GM19193 (cell line): ENCODE results near the gene SKIC2.
A peak's percentile ranks its signal among the peaks of the same experiment; 100 is the strongest.

ENCODE experiments used
- POLR2A ChIP-seq: IDR thresholded peaks from 4 replicates; pipeline ENCODE4 v1.6.1; 2011; ENCODE audit not compliant: insufficient read depth, insufficient read length; ENCODE audit errors: extremely low read depth

The SKIC2 gene

DNA sequence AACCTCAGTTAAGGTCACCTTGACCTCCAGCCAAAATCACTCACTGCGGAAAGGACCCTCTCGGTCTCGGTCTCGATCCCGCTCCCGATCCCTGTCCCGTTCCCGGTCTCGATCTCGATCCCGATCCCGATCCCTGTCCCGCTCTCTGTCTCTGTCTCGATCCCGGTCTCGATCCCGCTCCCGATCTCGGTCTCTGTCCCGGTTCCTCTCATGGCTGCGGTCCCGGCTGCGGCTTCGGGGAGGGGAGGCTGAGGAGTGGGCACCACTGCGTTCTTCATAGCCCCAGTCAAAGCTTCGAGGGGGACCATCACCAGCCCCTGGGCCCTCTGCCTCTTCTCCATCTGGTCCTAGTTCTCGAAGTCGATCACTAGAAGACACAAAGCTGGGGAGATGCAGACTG, 4.5 kb upstream of the SKIC2 start:
- no peak for TF ChIP-seq POLR2A

DNA sequence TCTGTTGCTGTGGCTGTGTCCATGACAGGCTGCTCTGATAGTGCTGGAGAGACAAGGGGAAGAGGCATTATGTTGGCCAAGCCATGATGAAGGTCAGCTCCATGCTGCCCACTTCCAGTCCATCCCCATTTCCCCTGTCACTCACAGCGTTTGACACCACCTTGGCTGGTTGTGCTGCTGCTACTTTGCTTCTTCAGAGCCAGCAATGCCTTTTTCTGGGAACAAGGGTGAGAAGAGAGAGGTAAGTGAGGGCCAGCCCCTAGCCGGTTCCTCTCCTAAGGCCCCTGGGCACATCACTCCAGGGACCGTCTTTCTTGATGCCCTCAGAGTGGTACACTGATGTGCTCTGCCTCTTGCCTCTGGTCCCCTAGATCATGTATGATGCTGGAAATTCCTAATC, 2.2 kb upstream of the SKIC2 start:
- no peak for TF ChIP-seq POLR2A

DNA sequence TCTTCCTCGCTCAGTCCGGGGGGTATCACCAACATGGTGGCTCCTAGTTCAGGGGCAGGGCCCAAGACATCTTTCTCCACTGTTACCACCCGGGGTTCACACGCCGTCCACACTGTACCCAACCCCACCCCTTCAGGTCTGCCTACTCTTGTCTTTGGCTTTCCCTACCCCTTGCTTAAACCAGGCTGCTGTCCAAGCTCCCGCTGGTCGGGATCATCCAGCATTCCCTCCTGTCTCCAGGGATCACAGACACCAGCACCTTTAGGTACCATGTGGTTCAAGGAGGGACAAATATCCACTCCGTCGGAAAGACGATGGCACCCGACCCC, 599 bp upstream of the SKIC2 start:
- TF ChIP-seq POLR2A = no peak

DNA sequence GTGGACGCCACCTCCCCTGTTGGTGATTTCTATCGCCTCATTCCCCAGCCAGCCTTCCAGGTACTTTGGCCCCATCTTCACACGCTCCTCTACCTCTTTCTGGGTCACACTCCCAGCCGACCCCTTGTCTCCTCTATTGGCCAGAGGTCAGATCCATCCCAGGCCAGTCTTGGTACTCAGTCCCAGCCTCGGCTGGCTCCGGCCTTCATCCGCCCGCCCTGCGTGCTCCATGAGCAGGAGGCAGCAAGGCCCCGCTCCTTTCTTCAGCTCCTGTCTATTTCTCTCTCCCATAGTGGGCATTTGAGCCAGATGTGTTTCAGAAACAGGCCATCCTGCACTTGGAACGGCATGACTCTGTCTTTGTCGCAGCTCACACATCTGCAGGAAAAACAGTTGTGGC, 2.6 kb downstream of the SKIC2 start:
- no peak for TF ChIP-seq POLR2A

DNA sequence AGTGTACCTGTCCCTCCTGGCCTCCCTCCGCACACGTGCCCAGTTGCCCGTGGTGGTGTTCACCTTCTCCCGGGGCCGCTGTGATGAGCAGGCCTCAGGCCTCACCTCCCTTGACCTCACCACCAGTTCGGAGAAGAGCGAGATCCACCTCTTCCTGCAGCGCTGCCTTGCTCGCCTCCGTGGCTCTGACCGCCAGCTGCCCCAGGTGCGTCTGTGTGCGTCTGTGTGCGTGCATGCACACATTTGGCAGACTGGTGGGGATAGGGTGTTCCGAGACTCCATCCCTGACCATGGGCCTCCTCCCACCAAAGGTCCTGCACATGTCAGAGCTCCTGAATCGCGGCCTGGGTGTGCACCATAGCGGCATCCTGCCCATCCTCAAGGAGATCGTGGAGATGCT, 4.9 kb downstream of the SKIC2 start:
- no peak for TF ChIP-seq POLR2A

DNA sequence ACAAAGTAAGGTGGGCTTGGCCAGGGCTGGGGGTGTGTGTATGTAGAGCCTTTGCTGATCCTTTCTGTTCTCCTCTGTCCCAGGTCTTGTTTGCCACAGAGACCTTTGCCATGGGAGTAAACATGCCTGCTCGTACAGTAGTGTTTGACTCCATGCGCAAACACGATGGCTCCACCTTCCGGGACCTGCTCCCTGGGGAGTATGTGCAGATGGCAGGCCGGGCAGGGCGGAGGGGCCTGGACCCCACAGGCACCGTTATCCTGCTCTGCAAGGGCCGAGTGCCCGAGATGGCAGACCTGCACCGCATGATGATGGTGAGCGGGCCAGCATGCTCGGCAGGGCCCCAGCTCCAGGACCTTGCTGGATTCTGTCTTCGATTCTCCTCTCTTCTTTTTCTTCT, 6.7 kb downstream of the SKIC2 start:
- TF ChIP-seq POLR2A = no peak

DNA sequence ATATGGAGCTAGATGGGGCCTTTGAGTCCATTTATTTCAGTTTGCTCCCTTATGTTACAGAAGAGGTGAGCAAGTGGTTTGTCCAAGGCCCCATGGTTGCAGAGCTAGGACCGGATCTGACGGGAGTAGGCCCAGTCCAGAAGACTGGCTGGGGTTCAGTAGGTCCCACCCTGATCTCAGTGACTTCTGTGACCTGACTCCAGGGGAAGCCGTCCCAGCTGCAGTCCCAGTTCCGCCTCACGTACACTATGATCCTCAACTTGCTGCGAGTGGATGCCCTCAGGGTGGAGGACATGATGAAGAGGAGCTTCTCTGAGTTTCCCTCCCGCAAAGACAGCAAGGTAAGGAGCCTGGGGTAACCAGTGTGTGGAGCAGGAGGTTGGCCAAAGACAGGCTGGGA, 7.5 kb downstream of the SKIC2 start:
- TF ChIP-seq POLR2A = no peak

DNA sequence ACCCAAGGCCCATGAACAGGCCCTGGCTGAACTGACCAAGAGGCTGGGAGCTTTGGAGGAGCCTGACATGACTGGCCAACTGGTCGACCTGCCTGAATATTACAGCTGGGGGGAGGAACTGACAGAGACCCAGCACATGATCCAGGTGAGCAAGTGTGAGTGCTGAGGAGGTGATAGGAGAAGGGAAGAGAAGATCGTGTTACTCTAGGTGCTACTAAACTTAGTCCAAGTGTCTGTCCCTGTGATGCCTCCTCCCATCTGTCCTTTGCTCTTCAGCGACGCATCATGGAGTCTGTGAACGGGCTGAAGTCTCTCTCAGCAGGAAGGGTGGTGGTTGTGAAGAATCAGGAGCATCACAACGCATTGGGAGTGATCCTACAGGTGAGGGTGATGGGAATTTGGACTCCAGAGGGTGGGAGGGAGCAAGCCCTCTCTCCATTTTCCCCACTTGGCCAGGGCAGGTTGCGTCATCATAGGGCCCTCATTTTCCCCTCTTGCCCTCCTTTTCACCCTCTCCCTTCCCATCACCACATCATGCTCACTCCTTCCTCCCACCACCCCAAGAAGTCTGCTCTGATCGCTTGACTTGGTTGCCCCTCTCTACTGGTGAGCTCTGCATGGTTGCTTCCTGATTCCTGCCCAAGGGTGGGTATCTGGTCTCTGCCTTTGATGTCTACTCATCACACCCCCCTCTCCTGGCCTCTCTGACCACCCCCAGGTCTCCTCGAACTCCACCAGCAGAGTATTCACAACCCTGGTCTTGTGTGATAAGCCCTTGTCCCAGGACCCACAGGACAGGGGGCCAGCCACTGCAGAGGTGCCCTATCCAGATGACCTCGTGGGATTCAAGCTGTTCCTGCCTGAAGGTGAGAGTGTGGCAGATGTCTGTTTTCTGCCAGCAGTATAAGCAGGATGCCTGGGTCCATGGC, 8.3 kb downstream of the SKIC2 start:
- TF ChIP-seq POLR2A = no peak

DNA sequence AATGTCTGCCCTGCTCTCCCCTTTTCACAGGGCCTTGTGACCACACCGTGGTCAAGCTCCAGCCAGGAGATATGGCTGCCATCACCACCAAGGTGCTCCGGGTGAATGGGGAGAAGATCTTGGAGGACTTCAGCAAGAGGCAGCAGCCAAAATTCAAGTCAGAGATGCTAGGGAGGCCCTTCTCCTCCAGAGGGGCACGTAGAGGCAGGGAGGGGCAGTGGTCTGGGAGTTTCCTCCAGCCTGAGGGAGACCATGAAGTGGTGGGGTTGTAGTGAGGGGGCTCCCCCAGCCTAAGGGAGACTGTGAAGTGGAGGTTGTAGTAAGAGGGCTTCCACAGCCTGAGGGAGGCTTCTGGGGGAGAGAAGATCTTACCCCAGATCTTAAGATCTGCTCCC, 8.9 kb downstream of the SKIC2 start:
- TF ChIP-seq POLR2A = no peak

DNA sequence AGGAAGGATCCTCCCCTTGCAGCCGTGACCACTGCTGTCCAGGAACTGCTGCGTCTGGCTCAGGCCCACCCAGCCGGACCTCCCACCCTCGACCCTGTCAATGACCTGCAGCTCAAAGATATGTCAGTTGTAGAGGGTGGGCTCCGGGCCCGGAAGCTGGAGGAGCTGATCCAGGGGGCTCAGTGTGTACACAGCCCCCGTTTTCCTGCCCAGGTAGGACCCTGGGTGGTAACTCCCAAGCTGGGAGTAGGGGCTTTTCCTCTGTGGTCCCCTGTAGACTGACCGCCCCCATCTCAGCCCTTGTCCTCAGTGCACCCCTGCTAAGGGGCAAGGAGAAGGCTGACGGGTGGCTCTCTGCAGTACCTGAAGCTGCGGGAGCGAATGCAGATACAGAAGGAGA, 9.4 kb downstream of the SKIC2 start:
- TF ChIP-seq POLR2A = no peak

DNA sequence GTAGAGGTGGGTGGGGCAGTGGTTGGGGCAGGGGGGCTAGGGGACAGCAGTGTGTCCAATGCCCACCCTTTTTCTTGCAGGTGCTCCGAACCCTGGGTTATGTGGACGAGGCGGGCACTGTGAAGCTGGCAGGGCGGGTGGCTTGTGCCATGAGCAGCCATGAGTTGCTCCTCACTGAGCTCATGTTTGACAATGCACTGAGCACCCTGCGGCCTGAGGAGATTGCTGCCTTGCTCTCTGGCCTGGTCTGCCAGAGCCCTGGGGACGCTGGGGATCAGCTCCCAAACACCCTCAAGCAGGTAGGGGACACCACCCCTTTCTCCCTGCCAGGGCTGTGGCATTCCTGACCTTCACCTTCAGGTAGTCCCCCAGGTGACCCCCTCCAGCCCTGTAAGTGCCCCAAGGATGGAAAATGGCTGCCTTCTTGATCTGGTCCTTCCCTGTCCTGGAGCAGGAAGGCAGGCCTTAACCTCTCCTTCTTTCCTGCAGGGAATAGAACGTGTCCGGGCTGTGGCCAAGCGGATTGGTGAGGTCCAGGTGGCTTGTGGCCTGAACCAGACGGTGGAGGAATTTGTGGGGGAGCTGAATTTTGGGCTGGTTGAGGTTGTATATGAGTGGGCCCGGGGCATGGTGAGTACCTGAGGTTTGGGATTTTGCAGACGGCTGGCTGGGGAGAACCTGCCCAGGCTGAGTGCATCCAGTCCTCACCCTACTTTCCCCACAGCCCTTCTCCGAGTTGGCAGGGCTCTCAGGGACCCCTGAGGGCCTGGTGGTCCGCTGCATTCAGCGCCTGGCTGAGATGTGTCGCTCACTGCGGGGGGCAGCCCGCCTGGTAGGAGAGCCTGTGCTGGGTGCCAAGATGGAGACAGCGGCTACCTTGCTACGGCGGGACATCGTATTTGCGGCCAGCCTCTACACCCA, 10.1 kb downstream of the SKIC2 start:
- peak; percentile 10 for TF ChIP-seq POLR2A

DNA sequence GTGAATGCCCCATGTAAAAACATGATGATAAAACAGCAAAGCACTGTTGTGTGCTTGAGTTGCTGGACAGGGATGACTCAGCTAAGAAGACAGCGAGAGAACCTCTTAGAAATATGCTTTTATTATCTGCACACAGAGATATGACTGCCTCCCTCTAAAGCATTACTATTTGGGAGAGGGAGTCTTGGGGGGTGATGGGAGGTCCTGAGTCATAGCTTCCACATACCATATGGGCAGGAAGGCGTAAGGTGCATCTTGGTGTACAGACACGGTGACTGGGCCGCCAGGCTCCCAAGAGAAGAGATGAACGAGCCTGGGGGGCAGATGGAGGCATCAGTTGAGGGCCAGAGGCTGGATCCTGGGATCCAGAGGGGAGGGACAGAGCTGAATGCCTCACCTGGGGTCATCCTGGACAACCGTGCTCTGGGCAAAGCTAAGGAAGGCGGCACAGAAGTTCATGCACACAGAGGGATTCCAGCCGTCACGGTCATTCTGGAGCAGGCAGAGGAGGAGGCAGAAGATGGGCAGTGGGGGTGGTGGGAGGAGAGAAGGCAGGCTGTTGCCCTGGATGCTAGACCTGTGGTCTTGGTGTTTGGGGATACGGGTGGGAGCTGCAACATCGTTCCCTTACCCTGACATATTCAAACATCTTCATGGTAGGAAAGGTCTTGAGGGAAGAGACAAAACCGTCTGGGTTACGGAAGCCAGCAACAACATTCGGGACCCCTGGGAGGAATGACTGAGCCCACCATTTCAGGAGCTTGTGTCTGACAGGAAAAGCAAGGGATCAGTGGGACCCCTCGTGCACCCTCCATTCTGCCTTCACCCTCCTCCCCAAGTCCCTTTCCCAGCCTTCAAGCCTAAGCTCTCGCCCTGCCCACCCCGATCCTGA, 11.0 kb downstream of the SKIC2 start:
- TF ChIP-seq POLR2A = peak; percentile 15

DNA sequence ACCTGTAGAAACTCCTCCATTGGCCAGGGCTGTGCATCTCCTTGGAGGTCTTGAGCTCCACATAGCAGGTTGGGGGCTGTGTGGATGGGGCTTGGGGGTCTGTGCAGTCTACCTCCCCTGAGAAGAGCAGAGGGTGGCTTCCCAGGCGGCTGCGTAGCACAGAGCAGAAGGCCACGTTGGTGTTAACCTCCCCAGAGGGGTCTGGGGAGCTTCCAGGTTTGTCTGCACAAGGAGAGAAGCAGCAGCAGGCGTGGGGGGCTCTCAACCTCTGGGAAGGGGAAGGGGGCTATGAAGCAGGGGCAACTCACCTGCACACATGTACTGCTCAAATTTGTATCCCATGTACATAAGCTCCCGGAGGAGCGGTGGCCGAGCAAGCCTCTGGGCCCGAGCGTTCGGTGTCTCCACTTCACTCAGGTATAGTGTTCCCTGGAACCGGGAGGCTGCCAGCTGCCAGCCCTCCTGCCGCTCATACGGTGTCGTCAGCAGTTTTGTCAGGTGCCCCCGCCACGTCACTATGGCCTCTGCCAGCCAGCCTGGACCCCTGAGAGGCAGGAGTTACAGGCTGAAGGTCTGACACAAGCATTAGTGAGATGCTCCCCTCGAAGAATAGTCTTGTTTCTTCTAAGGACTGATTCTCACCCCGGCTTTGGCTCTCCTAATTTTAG, 11.8 kb downstream of the SKIC2 start:
- no peak for TF ChIP-seq POLR2A

DNA sequence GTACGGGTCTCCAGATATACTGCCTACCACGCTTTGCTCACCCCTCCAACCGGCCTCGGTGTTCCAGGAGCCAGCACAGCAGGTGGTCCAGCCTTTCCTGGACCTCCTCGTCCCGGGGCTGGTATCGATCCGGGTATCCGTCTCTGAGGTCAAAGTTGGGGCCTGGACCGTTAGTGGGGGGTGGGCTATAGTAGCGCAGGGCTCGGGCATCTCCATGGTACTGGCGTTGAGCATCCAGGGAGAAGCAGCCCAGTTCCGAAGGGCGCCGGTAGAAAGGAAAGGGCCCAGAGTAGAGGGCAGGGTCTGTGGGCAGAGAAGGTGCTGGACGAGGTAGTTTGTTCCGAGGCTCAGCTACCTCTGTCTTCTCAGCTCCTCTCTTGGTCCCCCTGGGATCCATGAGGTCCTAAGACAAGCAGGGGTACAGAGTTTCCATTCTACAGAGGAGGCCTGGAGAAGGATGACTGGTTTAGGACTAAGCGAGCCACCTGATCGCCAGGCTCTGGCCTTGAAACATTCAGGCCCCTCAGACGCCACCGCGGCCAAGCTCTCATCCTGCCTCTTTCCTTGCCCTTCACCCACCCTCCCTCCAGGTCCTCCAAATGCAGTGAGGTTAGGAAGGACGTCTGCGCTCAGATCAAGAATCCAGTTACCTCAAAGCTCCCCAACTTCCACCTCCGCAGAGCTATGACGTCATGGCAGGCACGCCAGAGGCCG, 12.5 kb downstream of the SKIC2 start:
- TF ChIP-seq POLR2A = peak; percentile 2
